GM19099 (cell line): ENCODE measurements around the gene ATP8A2.

ENCODE experiments used
- POLR2A ChIP-seq: IDR thresholded peaks from 3 replicates; pipeline ENCODE4 v1.6.1; 2011; ENCODE audit warnings: low read depth; ENCODE audit not compliant: insufficient read length; ENCODE audit errors: extremely low read depth

ATP8A2 gene

GRCh38 chr13:25541434-25542123 is 169.8 kb downstream of the ATP8A2 start:
- no peak for TF ChIP-seq POLR2A

- no peak for TF ChIP-seq POLR2A
Measured at GRCh38 chr13:25561812-25562211, 190.0 kb downstream of the ATP8A2 start.

DNA sequence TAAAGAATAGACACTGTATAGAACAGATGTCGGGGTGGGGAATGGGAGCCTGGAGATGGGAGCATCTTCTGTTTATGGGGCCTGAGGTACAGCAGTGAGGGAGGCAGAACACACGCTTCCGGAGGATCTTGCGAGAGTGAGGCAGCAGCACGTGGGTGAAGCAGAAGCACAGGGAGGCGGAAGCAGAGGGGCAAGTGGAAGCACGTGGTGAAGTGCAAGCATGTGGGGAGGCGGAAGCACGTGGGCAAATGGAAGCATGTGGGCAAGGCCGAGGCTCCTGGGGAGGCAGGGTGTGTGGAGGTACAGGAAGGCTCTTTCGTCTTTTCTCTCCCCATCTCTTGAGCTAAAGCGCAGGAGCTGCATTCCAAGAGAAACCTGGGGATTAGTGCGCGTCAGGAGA is 198.4 kb downstream of the ATP8A2 start:
- TF ChIP-seq POLR2A: no peak

DNA sequence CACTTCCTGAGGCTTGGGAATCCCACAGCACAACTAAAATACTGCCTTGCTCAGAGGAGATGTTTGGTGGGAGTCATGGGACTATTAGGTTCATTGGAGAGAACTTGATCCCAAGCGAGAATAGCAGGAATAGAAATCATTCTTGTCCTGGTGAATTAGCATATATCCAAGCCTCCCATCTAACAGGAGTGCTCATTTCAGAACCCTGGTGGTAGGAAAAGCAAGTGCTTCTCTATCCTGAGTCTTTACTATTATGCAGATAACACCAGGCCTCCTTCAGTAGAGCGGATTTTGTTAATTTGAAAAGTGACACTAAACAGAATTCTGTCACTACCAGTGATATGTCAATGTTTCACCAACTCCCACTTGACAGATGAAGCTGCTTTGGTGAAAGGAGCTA is 199.5 kb downstream of the ATP8A2 start:
- no peak for TF ChIP-seq POLR2A

DNA sequence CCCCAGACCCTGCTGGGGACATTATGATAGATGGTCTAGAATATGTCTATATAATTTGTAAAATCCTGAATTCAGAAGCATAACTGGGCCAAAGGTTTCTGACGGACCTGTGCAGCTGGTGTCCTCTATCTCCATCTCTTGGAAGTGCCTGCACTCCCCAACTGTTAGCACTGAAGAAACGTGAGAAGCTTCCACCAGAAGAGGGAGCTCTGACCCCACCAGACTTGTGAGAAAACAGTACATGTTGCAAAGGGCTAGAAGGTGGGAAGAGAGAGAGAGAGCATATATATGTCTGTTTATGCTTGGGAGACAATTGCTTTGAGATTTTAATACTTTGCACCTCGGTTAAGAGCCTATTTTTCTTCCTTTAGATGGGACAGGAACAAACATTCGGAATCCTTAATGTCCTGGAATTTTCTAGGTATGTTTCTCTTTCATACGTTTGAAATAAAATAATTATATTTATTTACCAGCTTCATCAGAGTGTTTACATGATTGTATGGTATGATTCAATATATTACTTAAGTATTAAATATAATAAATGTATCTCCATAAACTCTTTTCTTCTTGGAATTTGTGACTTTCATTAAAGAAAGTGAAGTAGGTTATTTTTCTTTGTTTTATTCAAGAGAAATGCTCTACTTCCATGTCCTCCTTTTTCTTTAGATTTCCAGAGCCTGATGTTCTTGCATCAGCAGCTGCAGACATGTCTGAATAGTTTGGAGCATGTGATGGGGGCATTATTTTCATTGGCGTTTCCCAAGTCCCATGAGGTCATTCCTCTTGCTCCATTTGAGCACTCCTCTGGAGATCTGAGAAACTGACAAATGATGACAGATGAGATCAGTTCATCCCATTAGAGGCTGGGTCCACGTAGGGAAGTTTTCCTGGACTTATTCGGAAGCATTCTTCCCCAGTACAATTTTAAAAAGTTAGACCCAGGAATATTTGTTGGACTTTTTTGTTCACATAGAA is 202.9 kb downstream of the ATP8A2 start:
- TF ChIP-seq POLR2A: no peak

DNA sequence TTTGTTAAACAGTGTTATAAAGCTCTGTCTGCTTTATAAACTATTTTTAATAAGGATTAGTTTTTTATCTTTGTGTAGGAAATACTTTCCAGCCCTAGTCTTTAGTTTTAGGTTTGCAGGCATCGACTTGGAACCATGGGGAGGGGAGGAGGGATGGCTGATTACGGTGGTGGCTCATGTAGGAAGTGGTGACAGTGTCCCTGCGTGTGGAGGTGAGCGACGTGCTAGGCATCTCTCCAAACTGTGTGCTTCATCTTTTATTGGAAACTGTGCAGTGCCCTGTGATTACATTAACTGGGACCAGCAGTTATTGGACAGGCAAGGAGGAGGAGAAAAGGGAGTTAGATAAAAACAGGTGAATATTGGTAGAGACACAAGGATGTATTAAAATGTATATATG is 203.8 kb downstream of the ATP8A2 start:
- TF ChIP-seq POLR2A: no peak

- TF ChIP-seq POLR2A: no peak
Measured at GRCh38 chr13:25578526-25578925, 206.8 kb downstream of the ATP8A2 start.

DNA sequence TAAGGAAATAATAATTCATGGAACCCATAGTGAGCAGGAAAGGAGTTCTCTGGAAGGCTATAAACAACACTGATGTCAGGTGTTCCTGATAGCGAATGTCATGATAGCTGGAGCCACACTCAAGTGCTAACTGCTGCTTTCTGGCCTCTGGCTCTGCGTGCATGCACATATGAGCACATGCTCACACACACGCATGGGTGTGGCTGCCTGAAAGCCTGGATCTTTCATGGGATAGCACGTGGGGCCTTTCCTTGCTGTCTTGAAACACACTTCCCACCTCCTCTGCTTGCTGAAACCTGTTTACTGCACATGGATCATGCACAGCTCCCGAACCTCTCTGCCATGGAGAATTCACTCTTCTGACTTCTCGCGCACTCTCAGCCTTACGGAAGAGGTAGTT is 207.4 kb downstream of the ATP8A2 start:
- no peak for TF ChIP-seq POLR2A

DNA sequence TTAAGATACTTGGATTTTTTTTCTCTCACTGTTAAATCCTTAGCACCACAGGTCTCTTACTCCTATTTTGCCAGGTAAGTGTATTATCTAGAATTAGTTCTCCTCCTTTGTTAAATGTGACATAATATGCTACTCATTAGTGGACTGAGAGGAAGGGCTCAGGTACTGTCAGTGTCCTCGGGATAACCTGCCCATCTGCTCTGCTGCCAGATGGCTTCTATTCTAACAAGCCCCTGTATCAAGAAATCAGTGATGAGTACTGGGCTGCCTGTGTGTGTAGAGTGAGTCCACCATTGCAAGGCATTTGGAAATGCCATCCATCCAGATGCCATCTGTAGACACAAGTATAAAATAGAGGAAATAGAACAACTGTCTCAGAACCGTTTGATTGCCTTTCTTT is 209.6 kb downstream of the ATP8A2 start:
- TF ChIP-seq POLR2A: no peak

DNA sequence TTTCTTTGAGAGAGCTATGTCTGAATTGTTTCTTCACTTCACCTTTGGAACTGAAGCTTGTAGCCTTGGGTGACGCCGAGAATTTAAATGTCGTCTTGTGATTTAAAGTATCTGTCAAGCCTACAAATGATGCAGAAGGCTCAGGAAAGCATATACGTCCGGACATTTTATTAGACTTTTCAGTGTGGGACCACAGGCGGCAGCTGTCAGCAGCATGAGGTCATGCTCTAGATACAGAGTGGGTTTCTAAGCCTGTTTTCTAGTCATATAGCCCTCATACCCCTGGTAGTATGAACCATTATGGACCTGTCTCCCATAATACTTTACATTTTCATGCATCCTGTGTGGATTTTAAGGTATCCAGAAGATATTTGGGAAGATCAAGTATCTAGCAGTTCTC is 212.3 kb downstream of the ATP8A2 start:
- no peak for TF ChIP-seq POLR2A

GRCh38 chr13:25585000-25585399 is 213.2 kb downstream of the ATP8A2 start:
- TF ChIP-seq POLR2A: no peak

DNA sequence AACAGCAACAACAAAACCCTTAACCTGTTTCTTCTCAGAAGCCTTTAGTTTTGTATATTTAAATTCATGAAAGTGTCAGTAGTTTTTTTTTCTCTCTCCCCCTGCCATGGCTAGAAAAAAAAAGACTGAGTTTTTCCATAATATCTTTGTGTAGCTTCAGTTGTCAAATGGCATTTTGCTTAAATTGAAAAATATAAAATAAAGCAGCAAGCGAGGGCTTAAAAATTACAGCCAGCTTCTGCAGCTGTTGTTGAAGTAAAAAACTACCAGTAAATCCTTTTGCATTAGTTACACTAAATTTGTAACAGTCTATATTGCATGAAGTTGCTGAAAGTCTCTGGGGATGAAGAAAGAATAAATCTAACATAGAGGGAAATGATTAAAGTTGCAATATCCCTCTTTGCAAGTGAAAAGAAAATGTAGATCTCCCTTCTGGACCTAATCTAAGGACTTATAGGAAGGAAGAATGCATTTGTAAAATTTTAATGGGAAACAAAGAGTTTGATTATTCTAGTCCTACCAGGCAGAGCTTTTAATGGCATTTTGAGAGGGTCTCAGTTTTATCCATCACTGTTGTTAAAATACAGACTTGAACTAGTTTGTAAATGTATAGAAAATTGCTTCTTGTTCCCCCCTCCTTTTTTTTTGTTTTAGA is 215.7 kb downstream of the ATP8A2 start:
- no peak for TF ChIP-seq POLR2A

GRCh38 chr13:25588336-25589060 is 216.7 kb downstream of the ATP8A2 start:
- TF ChIP-seq POLR2A: no peak

DNA sequence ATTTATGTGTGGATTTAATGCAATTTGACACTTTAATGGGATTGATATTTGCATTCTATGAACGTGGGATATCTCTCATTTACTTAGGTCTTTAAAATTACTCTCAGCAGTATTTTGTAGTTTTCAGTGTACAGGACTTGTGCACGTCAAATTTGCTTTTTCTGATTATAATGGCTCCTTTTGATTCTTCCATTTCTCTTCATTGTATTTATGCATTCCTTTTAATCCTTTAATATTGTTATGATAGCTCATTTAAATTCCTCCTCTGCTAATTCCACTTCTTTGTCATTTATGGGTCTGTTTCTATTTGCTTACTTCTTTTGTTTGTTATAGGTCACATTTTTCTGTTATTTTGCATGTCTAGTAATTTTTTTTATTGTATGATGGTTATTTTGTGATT is 226.6 kb downstream of the ATP8A2 start:
- TF ChIP-seq POLR2A: no peak

GRCh38 chr13:25602176-25602575 is 230.4 kb downstream of the ATP8A2 start:
- TF ChIP-seq POLR2A: no peak

GRCh38 chr13:25604106-25604505 is 232.3 kb downstream of the ATP8A2 start:
- TF ChIP-seq POLR2A: no peak

- TF ChIP-seq POLR2A: no peak
Measured at GRCh38 chr13:25607096-25607495, 235.3 kb downstream of the ATP8A2 start.
